GM10847 (cell line): ENCODE data around the gene ODAD4.

Experiments
- POLR2A ChIP-seq: IDR thresholded peaks from 2 replicates; pipeline ENCODE4 v1.6.1; 2011; ENCODE audit not compliant: insufficient read length; ENCODE audit errors: extremely low read depth

Gene ODAD4

DNA sequence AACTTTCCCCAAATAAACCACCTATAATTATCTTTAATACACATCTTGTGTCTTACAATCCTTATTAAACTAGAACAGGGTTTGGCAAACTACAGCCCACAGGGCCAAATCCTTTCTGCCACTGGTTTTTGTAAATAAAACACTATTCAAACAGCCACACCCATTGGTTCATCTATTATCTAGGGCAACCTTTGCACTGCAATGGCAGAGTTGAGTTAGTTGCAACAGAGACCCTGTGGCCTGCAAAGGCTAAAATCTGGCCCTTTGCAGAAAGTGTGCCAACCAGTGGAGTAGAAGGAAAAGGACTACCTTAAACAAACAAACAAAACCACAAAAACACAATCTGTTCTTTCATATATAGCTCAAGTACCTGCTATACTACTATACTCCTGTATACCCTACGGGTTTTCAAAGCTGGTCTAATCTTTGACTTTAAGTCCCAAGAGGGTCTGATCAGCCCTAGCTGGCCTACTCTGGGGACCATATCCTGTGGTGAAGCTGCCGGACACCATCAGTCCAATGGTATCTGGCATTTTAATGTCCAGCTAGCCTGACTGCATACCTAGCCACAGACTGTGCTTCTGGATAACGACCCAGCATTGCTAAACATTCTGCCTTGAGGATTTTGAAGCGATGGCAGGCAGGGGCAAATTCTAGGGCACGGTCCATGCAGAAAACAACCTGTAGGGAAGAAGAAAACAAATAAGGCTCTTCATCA lies 59.4 kb downstream of the ODAD4 start:
- no peak for TF ChIP-seq POLR2A

DNA sequence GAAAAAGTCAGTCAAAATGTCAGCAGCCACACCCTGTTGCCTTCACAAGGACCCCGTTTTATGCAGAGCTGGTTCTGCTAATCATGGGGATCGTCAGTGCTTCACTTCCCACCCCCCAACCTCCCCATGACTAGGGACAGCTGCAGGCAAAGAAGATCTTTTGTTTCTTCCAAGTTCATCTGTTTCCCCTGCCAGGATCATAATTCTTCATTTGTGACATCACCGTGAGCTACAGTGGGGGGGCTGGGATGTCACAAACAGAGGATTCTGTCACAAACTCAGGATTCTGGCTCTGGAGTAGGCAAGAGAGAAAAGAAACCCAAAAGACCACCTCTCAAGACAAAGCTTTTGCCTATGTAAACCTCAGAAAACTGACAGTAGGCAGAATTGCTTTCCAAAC lies 62.2 kb downstream of the ODAD4 start:
- no peak for TF ChIP-seq POLR2A

DNA sequence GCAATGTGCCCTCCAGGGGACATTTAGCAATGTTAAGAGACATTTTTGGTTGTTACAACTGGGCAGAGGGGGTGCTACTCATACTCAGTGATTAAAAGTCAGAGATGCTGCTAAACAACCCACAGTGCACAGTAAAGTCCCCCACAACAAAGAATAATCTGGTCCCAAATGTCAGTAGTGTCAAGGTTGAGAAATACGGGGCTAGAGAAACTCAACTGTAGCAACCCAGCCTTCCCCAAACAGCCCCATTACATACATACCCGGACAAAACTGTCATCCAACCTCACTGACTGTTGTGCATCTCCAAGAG lies 66.4 kb downstream of the ODAD4 start:
- no peak for TF ChIP-seq POLR2A

DNA sequence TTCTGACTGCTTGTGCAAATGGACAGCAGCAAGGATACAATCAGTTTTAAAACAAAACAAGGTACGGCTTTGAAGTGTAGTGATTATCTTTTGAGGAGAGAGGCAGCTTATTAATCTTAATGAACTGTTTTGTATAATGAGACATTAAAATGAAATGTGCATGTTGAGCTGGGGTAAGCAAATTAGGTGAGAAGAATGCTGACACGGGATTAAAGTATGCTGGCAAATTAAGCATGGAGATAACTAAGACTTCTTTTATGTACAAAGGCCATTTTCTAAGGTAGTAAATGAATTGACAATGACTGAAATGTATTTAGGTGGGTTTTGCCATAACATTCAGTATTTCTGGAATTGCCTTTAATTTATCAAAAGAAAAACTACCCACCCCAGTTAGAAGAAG lies 68.1 kb downstream of the ODAD4 start:
- no peak for TF ChIP-seq POLR2A

DNA sequence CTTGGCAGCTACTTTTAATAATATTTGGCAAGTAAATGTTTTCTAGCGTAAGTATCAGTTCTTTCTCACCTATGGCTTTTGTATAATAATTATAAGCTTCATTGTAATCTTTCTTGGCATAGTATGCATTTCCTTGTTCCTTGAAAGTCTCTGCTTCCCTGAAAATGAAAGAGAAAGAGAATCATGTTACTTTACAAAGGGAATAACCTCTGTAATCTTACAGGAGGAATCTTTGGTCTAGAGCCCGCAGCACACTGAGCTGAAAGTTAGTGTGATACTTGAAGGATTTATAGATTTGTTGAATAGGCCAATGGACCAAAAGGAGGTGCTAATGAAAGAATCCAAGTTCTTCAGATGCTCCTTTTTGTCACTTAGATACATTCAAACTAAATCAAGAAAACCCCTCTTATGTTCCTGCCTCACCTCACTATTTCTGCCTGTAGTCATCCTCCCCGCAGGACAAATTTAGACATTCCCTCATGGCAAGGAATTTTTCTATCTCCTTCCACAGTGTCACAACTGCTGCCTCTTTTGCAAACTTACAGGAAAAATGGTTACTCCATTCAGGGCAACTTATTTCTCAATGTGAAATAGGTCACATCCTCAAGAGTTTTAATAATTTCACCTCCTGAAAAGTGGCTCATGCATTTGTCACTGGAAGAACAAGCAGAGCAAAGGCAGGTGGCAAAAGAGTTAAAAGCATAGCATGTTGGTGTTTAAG lies 70.2 kb downstream of the ODAD4 start:
- no peak for TF ChIP-seq POLR2A

DNA sequence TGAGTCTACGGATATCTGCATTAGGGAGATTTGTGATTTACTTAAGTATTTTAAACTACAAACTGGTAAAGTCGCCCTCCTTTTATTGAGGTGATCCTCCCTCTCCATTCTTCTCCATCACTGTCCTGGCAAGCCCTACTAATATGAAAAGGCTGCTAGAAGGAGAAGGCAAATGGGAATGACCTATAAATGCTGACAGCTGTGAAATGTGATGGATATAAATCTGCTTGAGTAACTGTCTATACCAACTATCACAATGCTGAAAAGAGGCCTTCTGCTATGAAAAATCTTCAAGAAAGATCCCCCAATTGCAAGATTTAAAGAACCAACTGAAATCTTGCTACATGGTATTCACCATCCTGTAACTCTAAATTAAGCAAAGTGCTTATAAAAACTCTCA lies 71.3 kb downstream of the ODAD4 start:
- no peak for TF ChIP-seq POLR2A

DNA sequence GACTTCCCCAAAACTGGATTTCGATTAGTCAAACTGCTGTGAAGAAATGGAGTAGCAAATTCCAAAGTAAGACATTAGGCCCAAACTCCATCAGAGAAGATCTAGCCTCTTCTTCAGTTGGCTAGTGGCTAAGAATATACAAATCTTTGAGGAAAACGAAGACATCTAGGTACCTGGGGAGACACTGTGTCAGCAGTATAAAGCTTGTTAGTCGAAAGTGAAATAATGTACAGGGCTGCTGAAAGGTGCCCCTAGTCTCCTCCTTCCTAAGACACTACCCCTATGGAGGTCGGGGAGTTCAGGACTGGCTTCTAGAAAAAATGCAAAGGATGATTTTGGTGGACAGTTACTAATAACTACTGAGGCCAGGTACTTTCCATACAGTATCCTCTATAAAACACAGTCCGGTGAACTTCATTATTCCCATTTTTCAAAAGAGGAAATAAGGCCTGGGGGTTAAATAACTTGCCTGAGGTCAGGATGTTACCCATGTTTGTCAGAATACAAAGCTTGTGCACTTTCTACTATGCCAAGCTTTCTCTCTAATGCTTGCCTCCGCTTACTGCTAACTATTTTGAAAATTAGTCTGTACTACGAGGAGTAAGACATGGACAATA lies 71.9 kb downstream of the ODAD4 start:
- no peak for TF ChIP-seq POLR2A

DNA sequence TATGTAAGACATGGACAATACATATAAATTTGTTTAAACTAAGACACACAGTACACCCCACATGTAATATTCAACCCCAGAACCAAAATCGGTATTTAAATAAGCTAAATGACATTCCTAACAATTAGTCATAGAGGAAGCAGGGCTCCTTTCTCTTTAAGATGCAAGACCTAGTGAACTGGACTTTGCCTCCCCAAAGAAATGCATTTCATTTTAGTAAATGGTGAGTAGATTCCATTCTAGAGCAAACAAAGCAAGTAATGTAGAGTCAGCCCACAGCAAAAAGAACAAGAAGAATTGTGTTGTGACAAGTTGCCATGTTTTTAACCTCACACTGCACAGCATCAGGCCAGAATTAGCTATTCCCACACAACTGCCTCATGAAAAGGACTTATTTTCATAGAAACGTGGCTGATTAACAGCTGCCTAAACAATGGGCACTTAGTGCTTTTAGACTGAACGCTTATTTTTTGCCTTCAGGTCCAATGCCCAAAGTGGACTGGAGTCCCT lies 72.4 kb downstream of the ODAD4 start:
- no peak for TF ChIP-seq POLR2A

DNA sequence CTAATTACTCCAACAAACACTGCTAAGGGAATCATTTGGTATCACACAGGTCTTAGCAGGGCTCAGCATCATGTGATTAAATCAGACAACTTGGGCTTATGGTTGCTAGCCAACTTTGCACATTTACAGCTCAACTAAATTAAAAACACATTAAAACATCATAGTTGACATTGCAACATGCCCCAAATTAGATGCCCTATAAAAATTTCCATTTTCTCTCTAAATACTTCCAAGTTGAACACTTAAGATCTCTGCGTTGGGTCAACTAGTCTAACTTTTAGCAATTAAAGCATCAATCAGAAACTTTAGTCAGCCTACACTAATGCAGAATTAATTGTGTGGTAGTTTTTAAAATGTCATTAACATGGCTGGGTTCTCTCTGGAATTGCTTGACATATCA lies 74.7 kb downstream of the ODAD4 start:
- no peak for TF ChIP-seq POLR2A

DNA sequence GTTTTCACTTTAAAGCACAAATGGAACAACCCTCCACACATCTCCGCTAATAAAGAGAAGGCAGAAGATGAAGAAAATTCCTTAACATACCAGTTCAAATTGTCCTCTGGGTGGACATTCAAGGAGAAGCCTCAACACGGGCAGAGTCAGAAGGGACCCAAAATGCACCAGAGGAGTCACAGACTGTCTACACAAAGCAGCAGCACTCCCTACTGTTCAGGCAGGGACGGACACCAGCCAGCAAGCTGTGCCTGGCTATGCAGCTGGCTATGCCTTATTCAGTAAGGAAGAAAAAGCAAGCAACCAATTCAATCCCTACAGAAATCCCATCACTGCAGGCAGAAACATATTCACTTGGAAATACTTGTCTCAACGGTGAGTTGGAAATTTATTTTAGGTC lies 78.8 kb downstream of the ODAD4 start:
- TF ChIP-seq POLR2A, result no peak

DNA sequence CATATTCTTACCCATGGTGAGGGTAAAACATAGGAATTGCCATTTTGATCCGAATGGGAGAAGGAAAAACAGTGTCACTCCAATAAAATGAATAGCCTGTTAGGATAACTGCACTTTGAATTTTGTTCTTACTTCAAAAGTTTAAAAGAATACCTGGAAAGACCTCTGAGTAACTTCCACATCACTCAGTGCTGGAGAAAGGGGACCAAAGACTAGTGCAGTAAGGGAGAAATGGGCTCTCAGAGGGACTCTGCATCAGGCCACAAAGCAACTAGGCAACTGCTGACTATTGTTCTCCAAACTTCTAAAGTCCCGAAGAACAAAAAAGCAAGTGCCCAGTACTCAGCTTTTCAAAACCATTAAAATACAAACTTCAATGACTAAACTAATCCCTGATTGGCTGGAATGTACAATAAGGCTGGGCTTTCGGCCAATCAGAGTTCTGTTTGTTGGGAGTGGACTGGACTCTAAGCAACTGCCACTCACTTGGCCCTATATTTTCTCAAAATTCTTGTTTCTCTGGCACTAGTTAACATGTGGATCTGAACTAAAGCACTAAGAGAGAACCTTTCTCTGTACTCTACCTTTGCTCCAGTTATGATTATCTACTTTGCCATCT lies 80.6 kb downstream of the ODAD4 start:
- no peak for TF ChIP-seq POLR2A
